OCI-LY3 (cell line): ENCODE measurements around the gene AOAH.

Source experiments
- H2AFZ ChIP-seq: fragments of 200-600, 300-600 bp; shearing (Covaris generic); 2 replicates; pipeline ENCODE4 v1.6.0; 2014; ENCODE audit warnings: antibody characterized with exemption, low read depth, low read length
- H3K27ac ChIP-seq: fragments of 200-600, 300-600 bp; sonication (generic); 2 replicates; pipeline ENCODE4 v1.5.1; 2014; ENCODE audit warnings: mild to moderate bottlenecking, low read length, moderate library complexity, mixed read lengths
- H3K27me3 ChIP-seq: fragments of 200-600, 300-600 bp; sonication (generic); 2 replicates; pipeline ENCODE4 v1.6.1; 2014; ENCODE audit warnings: low read depth, low read length, mixed read lengths
- H3K36me3 ChIP-seq: fragments of 200-600, 300-600 bp; sonication (generic); replicated peaks from 2 replicates; pipeline ENCODE3; 2014; ENCODE audit warnings: low read depth, low read length, mixed read lengths
- H3K4me1 ChIP-seq: fragments of 300-600, 200-600 bp; sonication (generic); 2 replicates; pipeline ENCODE4 v1.6.1; 2014; ENCODE audit warnings: low read length, mixed read lengths
- H3K4me2 ChIP-seq: fragments of 200-600, 300-600 bp; sonication (generic); 2 replicates; pipeline ENCODE4 v1.6.1; 2014; ENCODE audit warnings: low read length, mixed read lengths
- H3K4me3 ChIP-seq: fragments of 300-600, 200-600 bp; sonication (generic); 2 replicates; pipeline ENCODE4 v1.5.1; 2014; ENCODE audit warnings: antibody characterized with exemption, mild to moderate bottlenecking, low read length, moderate library complexity
- H3K79me2 ChIP-seq: fragments of 300-600, 200-600 bp; shearing (Covaris generic); 2 replicates; pipeline ENCODE4 v1.6.1; 2014; ENCODE audit warnings: mild to moderate bottlenecking, low read length, mixed read lengths
- H3K9ac ChIP-seq: fragments of 300-600, 200-600 bp; shearing (Covaris generic); 2 replicates; pipeline ENCODE4 v1.6.0; 2014; ENCODE audit warnings: mild to moderate bottlenecking, low read length, moderate library complexity
- H3K9me3 ChIP-seq: fragments of 200-600, 300-600 bp; shearing (Covaris generic); 2 replicates; pipeline ENCODE4 v1.6.1; 2014; ENCODE audit warnings: low read length, mixed read lengths; ENCODE audit not compliant: insufficient read depth
- H4K20me1 ChIP-seq: fragments of 200-600, 300-600 bp; sonication (generic); 2 replicates; pipeline ENCODE4 v1.6.1; 2016; ENCODE audit warnings: low read length, mixed read lengths; ENCODE audit not compliant: insufficient read depth
- CTCF ChIP-seq: fragments of 200-600, 300-600 bp; sonication (generic); IDR thresholded peaks from 2 replicates; pipeline ENCODE4 v1.5.1; 2014; ENCODE audit warnings: antibody characterized with exemption, low read length, low read depth
- EZH2phosphoT487 ChIP-seq: fragments of 200-600 bp; shearing (Covaris generic); IDR thresholded peaks from 2 replicates; pipeline ENCODE4 v1.6.1; 2018; ENCODE audit warnings: antibody characterized with exemption, mixed run types, low read depth

Gene AOAH

GRCh38 chr7:36575832-36576231, 148.5 kb downstream of the AOAH start:
- no peaks in the 10 kb centered on the region for H4K20me1 ChIP-seq
- no peak overlapping the region for H3K27ac ChIP-seq
- no peak overlapping the region for H2AFZ ChIP-seq
- H3K27me3 ChIP-seq = no peaks in the 10 kb centered on the region
- no peak for TF ChIP-seq EZH2phosphoT487
- TF ChIP-seq CTCF = no peak
- no peaks in the 10 kb centered on the region for H3K36me3 ChIP-seq
- no peaks in the 10 kb centered on the region for H3K9me3 ChIP-seq
- H3K4me2 ChIP-seq = no peak overlapping the region
- H3K79me2 ChIP-seq = no peaks in the 10 kb centered on the region
- no peak overlapping the region for H3K9ac ChIP-seq
- H3K4me3 ChIP-seq = no peak overlapping the region
- no peaks in the 10 kb centered on the region for H3K4me1 ChIP-seq

GRCh38 chr7:36573066-36573465, 151.2 kb downstream of the AOAH start:
- Histone ChIP-seq H3K4me3 (no peak overlapping the region), H3K4me1 (peaks cover 12% of the 10 kb centered on the region), H3K79me2 (no peaks in the 10 kb centered on the region), H4K20me1 (no peaks in the 10 kb centered on the region), H2AFZ (no peak overlapping the region), H3K36me3 (no peaks in the 10 kb centered on the region), H3K9ac (no peak overlapping the region), H3K27me3 (no peaks in the 10 kb centered on the region), H3K27ac (no peak overlapping the region), H3K4me2 (no peak overlapping the region), H3K9me3 (no peaks in the 10 kb centered on the region)
- TF ChIP-seq EZH2phosphoT487 = no peak
- no peak for TF ChIP-seq CTCF

GRCh38 chr7:36571190-36571560, 153.1 kb downstream of the AOAH start:
- TF ChIP-seq EZH2phosphoT487 = no peak
- no peak for TF ChIP-seq CTCF
- Histone ChIP-seq H3K79me2 (no peaks in the 10 kb centered on the region), H4K20me1 (no peaks in the 10 kb centered on the region), H3K27me3 (no peaks in the 10 kb centered on the region), H3K4me2 (no peak overlapping the region), H3K4me3 (no peak overlapping the region), H3K27ac (no peak overlapping the region), H3K9ac (no peak overlapping the region), H3K4me1 (peaks cover 12% of the 10 kb centered on the region), H3K36me3 (no peaks in the 10 kb centered on the region), H3K9me3 (no peaks in the 10 kb centered on the region), H2AFZ (no peak overlapping the region)

GRCh38 chr7:36570528-36571189, 153.6 kb downstream of the AOAH start:
- TF ChIP-seq EZH2phosphoT487 (no peak), CTCF (no peak)
- Histone ChIP-seq H3K4me1 (peaks cover 12% of the 10 kb centered on the region), H3K4me3 (no peak overlapping the region), H3K27ac (no peak overlapping the region), H4K20me1 (no peaks in the 10 kb centered on the region), H3K79me2 (no peaks in the 10 kb centered on the region), H3K36me3 (no peaks in the 10 kb centered on the region), H3K27me3 (no peaks in the 10 kb centered on the region), H3K4me2 (no peak overlapping the region), H2AFZ (no peak overlapping the region), H3K9ac (no peak overlapping the region), H3K9me3 (no peaks in the 10 kb centered on the region)
